Testis (tissue), 3 donors: Measurements from ENCODE around the gene BICD1. TPM values are rescaled to one million over a fixed set of nuclear protein-coding genes. Genes with fewer than 3 reads are reported as not detected.

Experiments
- DNase-seq: peaks from one replicate; pipeline ENCODE4 v3.0.0-alpha.2; 2019
- H3K27ac ChIP-seq, 2 donors: fragments of 200-600 bp; sonication (generic); one replicate each; pipeline ENCODE4 v1.5.1; 2019
- H3K27me3 ChIP-seq: fragments of 200-600 bp; sonication (generic); one replicate; pipeline ENCODE4 v1.5.1; 2019
- H3K36me3 ChIP-seq: fragments of 200-600 bp; sonication (generic); one replicate; pipeline ENCODE4 v1.5.1; 2017; ENCODE audit warnings: low read depth; ENCODE audit errors: missing control alignments
- H3K4me1 ChIP-seq: fragments of 200-600 bp; sonication (generic); one replicate; pipeline ENCODE4 v1.5.1; 2019
- H3K4me3 ChIP-seq, 2 donors: fragments of 200-600 bp; sonication (generic); one replicate each; pipeline ENCODE4 v1.5.1; 2017 to 2019
- H3K9me3 ChIP-seq: fragments of 200-600 bp; sonication (generic); one replicate; pipeline ENCODE4 v1.5.1; 2017
- POLR2A ChIP-seq: fragments of 450-650 bp; IDR thresholded peaks from one replicate; pipeline ENCODE4 v1.6.1; 2017; ENCODE audit warnings: antibody characterized with exemption, mild to moderate bottlenecking, moderate library complexity
- WGBS, 2 donors: methylation state at CpG; one replicate each; pipeline ENCODE4 v1.1.5; 2018; 5-methylcytosine and 5-hydroxymethylcytosine counted together
- intact Hi-C: fragments of 100-400 bp; cut with DNase I; formaldehyde crosslinking; loops from one replicate; pipeline ENCODE4 v1.15.1; 2023; ENCODE audit warnings: low total_unique reads
- polyA plus RNA-seq: library from polyadenylated mRNA; stranded (reverse); fragments of 350-450 nt; fragmentation: Illumina TruSeq; extraction: RNeasy Lipid Tissue Mini Kit (QIAGEN cat#74804); gene quantifications from one replicate; pipeline ENCODE4 v1.2.3, GENCODE V29; 2014; ENCODE audit warnings: low read depth, low replicate concordance; ENCODE audit not compliant: insufficient read depth
- total RNA-seq, 2 donors: library from RNA; depleted of rRNA; stranded (reverse); fragments of >200 nt; gene quantifications; one replicate each; pipeline ENCODE4 v1.2.3, GENCODE V29; 2016
- TF ChIP-seq, protein P1 (sequence below), 3 experiments: fragments of 450-650 bp in 2 of 3; fragments of 200-600 bp in 1 of 3; sonication (generic) in 1 of 3; IDR thresholded peaks; one replicate each; pipeline ENCODE4 v1.5.1; 2016 to 2019; ENCODE audit warnings: antibody characterized with exemption in 3 of 3, mild to moderate bottlenecking in 2 of 3, moderate library complexity in 1 of 3

Gene BICD1
- total and polyA plus RNA-seq, 3 donors from 2014 or later = 8.4 to 28.7 (median 26.0) TPM

DNA sequence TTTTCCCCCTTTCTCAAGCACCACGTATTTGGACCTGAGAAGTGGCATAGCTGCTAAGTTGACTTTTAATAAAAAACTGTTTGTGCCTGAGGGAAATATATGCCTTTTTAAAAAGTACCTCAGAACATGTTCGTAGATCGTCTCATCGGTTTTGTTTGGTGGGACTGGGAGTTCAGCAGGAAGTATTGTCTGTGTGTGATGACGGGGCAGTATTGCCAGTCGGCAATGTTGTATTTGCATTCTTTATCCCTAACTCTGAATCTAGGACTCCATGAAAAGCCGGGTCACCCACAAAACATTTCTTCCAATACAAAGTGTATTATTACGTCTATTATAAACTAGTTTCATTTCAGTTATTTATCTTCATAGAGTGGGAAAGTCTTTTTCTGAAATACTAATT lies 273.0 kb downstream of the BICD1 start:
- no peaks in the 10 kb centered on the region for H3K36me3 ChIP-seq
- intact Hi-C loops = no loop called here
- H3K27ac ChIP-seq = no peak overlapping the region
- no peaks in the 10 kb centered on the region for H3K4me1 ChIP-seq
- H3K27me3 ChIP-seq = no peaks in the 10 kb centered on the region
- H3K9me3 ChIP-seq = no peaks in the 10 kb centered on the region
- no peak overlapping the region for H3K4me3 ChIP-seq
- TF ChIP-seq, protein P1, sequence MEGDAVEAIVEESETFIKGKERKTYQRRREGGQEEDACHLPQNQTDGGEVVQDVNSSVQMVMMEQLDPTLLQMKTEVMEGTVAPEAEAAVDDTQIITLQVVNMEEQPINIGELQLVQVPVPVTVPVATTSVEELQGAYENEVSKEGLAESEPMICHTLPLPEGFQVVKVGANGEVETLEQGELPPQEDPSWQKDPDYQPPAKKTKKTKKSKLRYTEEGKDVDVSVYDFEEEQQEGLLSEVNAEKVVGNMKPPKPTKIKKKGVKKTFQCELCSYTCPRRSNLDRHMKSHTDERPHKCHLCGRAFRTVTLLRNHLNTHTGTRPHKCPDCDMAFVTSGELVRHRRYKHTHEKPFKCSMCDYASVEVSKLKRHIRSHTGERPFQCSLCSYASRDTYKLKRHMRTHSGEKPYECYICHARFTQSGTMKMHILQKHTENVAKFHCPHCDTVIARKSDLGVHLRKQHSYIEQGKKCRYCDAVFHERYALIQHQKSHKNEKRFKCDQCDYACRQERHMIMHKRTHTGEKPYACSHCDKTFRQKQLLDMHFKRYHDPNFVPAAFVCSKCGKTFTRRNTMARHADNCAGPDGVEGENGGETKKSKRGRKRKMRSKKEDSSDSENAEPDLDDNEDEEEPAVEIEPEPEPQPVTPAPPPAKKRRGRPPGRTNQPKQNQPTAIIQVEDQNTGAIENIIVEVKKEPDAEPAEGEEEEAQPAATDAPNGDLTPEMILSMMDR (IDR thresholded peaks at IDR 0.05) = no peak
- no peak for TF ChIP-seq POLR2A
- 83 to 87% methylated on average over 8 of the region's 8 CpGs for WGBS, 2 donors
- DNase-seq = no peak

- no peaks in the 10 kb centered on the region for H3K4me1 ChIP-seq
- TF ChIP-seq, protein P1 (IDR thresholded peaks at IDR 0.05) = no peak
- TF ChIP-seq POLR2A = no peak
- intact Hi-C loops = no loop called here
- H3K27me3 ChIP-seq = no peaks in the 10 kb centered on the region
- no peaks in the 10 kb centered on the region for H3K36me3 ChIP-seq
- H3K4me3 ChIP-seq = no peak overlapping the region
- WGBS, 2 donors = 86 to 91% methylated on average over 2 of the region's 2 CpGs
- no peaks in the 10 kb centered on the region for H3K9me3 ChIP-seq
- H3K27ac ChIP-seq = no peak overlapping the region
- no peak for DNase-seq
These were observed 275.6 kb downstream of the BICD1 start for GRCh38 chr12:32382226-32382625.

GRCh38 chr12:32390572-32391219 lies 284.0 kb downstream of the BICD1 start:
- H3K36me3 ChIP-seq = no peaks in the 10 kb centered on the region
- no peak for TF ChIP-seq POLR2A
- TF ChIP-seq, protein P1 (IDR thresholded peaks at IDR 0.05) = no peak
- intact Hi-C loops = no loop called here
- WGBS, 2 donors = 38 to 45% methylated on average over 45 to 47 of the region's 47 CpGs
- peak; percentile 93 for DNase-seq
- H3K27me3 ChIP-seq = no peaks in the 10 kb centered on the region
- no peaks in the 10 kb centered on the region for H3K4me1 ChIP-seq
- H3K4me3 ChIP-seq = peak overlapping the region; percentile 54 to 71
- H3K9me3 ChIP-seq = no peaks in the 10 kb centered on the region
- peak overlapping the region; percentile 57 to 67 for H3K27ac ChIP-seq

GRCh38 chr12:32395026-32395425 lies 288.4 kb downstream of the BICD1 start:
- H3K27ac ChIP-seq = no peak overlapping the region
- H3K9me3 ChIP-seq = no peaks in the 10 kb centered on the region
- TF ChIP-seq POLR2A = no peak
- TF ChIP-seq, protein P1 (IDR thresholded peaks at IDR 0.05) = no peak
- no peak overlapping the region for H3K4me3 ChIP-seq
- intact Hi-C loops = no loop called here
- H3K4me1 ChIP-seq = peaks cover 8% of the 10 kb centered on the region
- no peak for DNase-seq
- H3K27me3 ChIP-seq = no peaks in the 10 kb centered on the region
- H3K36me3 ChIP-seq = no peaks in the 10 kb centered on the region

GRCh38 chr12:32397696-32398095 lies 291.0 kb downstream of the BICD1 start:
- Histone ChIP-seq H3K27me3 (no peaks in the 10 kb centered on the region), H3K36me3 (no peaks in the 10 kb centered on the region), H3K4me1 (peaks cover 8% of the 10 kb centered on the region), H3K27ac (no peak overlapping the region), H3K9me3 (no peaks in the 10 kb centered on the region), H3K4me3 (no peak overlapping the region)
- 53 to 64% methylated on average over 4 of the region's 4 CpGs for WGBS, 2 donors
- TF ChIP-seq, protein P1 (IDR thresholded peaks at IDR 0.05) = no peak
- no peak for TF ChIP-seq POLR2A
- intact Hi-C loops = no loop called here
- DNase-seq = no peak
